Left kidney (tissue), 2 donors: ENCODE measurements around the gene STAC. TPM values are rescaled to one million over a fixed set of nuclear protein-coding genes. Genes with fewer than 3 reads are reported as not detected.

Experiments used
- DNase-seq: peaks from one replicate; pipeline ENCODE4 v3.0.0-alpha.2; 2013
- polyA plus RNA-seq: library from polyadenylated mRNA; unstranded; fragments of 120-200 nt; gene quantifications from one replicate; pipeline ENCODE4 v1.2.1, GENCODE V29; 2013; ENCODE audit not compliant: insufficient read length

Gene STAC
- polyA plus RNA-seq, 1 donor: 12.5 TPM

DNA sequence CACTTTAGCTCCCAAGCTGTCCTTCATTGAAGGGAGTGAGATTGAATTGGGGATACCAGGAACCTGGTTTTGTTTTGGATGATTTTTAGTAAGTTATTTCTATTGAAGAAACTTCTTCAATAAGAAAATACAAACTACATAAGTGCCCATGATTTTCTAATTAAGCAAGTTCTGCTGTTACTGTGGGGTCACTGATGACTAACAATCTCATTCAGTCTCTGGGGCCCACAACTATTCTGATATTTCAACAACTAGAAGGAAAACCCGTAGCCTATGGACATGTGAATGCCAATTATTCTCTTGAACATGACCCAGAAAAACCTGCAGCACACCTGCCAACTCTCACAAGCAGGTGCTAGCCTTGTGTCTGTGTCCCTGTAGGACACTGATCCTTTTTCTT lies 199.4 kb downstream of the STAC start:
- no peak for DNase-seq

DNA sequence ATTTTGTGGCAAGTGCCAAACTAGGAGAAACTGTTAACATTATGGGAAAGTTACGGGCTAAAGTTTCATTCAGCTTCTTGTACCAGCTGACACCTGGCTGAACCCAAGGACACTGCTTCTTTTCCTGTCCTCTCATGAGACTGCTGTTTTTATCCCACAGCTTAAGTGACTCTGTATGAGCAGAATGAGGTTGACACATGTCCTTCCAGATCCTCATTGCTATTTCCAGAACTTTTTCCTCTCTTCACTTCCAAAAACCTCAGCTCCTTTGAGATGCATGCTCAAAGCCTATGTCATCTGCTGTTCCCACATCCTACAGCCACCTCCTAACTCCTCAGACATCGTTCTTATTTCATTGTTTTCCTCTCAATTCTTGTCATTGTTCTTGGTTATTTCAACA lies 200.4 kb downstream of the STAC start:
- no peak for DNase-seq

GRCh38 chr3:36591959-36592358 lies 211.7 kb downstream of the STAC start:
- DNase-seq: no peak

DNA sequence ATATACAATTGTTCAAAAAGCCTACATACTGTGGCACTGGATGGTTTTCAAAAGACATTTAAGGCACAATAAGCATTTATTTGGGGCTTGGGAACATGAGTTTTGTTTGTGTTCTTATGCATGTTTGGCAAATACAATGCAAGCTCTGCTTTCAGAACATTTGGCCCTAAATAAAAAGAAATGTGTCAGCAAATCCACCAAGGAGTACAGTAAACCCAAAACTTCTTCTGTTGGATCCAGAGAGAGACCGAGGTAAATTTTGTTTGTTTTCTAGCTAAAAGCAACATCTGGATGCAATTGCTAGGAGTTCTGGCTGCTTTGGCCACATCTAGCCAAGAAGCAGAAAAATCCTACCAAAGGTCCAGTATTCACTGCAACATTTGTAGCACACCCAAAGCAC lies 215.2 kb downstream of the STAC start:
- no peak for DNase-seq

- no peak for DNase-seq
Measured at GRCh38 chr3:36596419-36596818, 216.1 kb downstream of the STAC start.

DNA sequence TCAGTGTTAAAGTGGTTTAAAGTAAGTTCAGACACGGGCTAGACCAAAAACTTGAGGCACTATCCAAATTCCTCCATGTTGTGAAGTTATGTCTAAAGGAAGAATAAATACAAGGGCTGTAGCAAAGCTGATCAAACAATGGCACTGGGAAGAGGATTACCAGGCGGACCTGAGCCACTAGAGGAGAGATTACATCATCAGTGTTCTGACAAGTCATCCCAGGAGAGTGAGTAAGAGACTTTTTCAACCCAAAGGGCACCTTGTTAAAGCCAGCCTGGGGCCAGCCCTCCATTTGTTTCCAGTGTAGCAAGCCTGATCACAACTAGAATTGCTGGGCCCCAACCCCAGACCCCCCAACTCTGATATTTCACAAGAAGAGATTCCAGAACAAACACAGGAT lies 217.1 kb downstream of the STAC start:
- no peak for DNase-seq
